ENCODE data around the gene COQ7. TPM values are rescaled to one million over a fixed set of nuclear protein-coding genes. Genes with fewer than 3 reads are reported as not detected.

COQ7 gene
- total RNA-seq, 2 donors from 2014 or later: 19.6 to 27.3 TPM

DNA sequence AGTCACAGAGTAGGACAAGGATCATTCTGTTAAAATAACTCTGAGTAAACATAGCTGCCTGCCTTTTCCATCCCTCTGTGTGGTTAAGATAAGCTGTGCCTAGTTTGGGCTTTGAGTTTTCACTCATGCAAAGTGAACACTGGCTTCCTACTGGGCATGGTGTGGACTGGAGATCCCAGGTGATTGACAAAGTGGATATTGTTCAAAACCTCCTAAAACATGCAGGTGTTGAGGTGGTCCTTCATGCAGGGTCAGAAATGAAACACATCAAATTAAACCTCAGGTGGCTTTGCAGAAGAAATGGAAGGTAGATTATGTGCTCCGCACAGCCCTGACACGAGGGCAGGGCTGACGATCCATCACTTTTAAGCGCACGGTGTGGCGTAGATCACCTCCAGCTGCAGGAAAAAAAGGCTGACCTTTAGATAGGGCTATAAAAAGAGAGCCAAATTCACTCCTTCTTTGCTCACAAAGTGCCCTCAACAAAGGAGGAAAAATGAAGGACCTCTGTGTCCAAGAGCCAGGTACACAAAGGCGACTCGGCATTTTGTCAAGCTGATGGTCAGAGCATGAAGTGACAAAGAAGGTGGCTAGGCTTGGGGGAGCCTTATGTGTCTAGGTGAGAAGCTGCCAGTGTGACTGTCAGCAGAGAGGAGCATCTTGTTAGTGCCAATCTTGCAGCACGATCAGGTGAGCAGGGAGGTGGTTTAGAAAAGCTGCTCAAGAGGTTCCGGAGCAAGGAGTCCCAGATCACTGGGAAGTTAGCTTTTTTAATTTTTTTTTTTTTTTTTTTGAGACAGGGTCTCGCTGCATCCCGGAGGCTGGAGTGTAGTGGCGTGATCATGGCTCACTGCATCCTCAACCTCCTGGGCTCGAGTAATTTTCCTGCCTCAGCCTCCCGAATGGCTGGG, 26.5 kb downstream of the COQ7 start:
- DNase-seq (ENCODE audit: low spot score): no peak
- no peaks in the 10 kb centered on the region for H3K36me3 ChIP-seq
- no peaks in the 10 kb centered on the region for H3K27me3 ChIP-seq
- no peaks in the 10 kb centered on the region for H3K4me1 ChIP-seq
- no peaks in the 10 kb centered on the region for H3K9me3 ChIP-seq
- no peak overlapping the region for H3K27ac ChIP-seq
- TF ChIP-seq, protein P1, sequence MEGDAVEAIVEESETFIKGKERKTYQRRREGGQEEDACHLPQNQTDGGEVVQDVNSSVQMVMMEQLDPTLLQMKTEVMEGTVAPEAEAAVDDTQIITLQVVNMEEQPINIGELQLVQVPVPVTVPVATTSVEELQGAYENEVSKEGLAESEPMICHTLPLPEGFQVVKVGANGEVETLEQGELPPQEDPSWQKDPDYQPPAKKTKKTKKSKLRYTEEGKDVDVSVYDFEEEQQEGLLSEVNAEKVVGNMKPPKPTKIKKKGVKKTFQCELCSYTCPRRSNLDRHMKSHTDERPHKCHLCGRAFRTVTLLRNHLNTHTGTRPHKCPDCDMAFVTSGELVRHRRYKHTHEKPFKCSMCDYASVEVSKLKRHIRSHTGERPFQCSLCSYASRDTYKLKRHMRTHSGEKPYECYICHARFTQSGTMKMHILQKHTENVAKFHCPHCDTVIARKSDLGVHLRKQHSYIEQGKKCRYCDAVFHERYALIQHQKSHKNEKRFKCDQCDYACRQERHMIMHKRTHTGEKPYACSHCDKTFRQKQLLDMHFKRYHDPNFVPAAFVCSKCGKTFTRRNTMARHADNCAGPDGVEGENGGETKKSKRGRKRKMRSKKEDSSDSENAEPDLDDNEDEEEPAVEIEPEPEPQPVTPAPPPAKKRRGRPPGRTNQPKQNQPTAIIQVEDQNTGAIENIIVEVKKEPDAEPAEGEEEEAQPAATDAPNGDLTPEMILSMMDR (IDR thresholded peaks at IDR 0.05): no peak
- no peak overlapping the region for H3K4me3 ChIP-seq

DNA sequence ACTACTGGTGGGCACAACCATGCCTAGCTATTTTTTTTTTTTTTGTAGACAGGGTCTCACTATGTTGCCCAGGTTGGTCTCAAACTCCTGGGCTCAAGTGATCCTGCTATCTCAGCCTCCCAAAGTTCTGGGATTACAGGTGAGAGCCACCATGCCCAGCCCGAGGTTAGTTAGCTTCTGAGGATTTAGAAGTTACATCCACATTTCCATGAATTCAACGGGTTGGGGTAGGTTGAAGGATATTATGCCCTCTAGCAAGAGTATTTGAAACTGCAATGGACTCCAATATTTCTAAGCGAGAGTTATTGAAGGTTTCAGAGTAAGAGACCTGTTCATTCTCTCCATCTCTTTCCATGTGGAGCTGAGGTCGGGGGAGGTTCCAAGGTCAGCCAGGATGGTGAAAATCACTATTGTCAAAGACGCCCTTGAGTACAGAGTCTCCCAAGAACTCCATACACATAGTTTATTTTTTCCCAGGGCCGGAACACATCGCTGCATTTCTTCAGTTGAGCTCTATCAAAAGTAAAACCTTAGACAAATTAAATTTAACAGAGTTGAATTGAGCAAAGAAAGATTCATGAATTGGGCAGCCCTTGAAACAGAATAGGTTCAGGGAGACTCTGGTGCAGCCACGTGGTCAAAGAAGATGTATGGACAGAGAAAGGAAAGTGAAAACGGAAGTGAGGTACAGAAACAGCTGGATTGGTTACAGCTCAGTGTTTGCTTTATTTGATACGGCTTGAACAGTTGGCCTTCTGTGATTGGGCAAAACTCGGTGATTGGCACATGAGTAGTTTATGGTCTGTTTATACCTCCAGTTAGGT, 27.3 kb downstream of the COQ7 start:
- DNase-seq (ENCODE audit: low spot score): no peak

DNA sequence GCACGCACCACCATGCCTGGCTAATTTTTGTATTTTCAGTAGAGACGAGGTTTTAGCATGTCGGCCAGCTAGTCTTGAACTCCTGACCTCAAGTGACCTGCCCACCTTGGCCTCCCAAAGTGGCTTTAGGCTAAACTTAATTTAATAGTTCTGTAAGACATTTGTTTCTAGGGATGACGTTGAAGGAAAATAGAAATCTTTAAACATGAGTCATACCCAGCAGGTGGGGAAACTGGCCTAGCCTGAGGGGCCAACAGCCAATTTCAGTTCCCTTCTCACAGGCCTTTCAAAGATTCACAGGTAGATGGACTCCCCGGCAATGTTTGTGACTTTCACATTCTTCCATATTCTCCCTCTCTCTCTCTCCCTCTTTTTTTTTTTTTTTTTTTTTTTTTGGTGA, 28.2 kb downstream of the COQ7 start:
- Histone ChIP-seq H3K4me1 (no peaks in the 10 kb centered on the region), H3K27me3 (no peaks in the 10 kb centered on the region), H3K9me3 (peaks cover 0 to 7% of the 10 kb centered on the region in 2 donors), H3K36me3 (no peaks in the 10 kb centered on the region), H3K27ac (no peak overlapping the region), H3K4me3 (no peak overlapping the region)
- TF ChIP-seq, protein P1 (IDR thresholded peaks at IDR 0.05): no peak
- DNase-seq (ENCODE audit: low spot score): no peak

More for the DNA sequence above, 27.3 kb downstream of the COQ7 start:
- Histone ChIP-seq H3K4me1 (no peaks in the 10 kb centered on the region), H3K27ac (no peak overlapping the region), H3K27me3 (no peaks in the 10 kb centered on the region), H3K9me3 (no peaks in the 10 kb centered on the region), H3K4me3 (no peak overlapping the region), H3K36me3 (no peaks in the 10 kb centered on the region)
- TF ChIP-seq, protein P1 (IDR thresholded peaks at IDR 0.05): no peak

DNA sequence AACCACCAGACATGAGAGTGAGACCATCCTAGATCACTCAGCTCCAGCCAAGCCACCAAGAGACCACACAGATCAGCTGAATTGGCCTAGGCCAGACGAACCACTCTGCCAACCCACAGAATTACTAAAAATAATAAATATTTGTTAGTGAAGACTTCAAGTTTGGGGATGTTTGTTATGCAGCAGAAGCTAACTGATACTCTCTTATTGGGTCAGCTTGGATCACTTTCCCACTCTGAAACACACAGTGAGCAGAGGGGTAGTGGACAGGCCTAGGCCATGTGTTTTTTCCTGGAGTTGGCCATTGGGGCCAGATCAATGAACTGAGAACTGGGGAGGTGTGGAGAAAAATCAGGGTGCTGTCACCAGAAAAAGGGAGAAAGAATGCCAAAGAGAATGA, 30.8 kb downstream of the COQ7 start:
- H3K27ac ChIP-seq: no peak overlapping the region
- H3K4me3 ChIP-seq: no peak overlapping the region
- no peak for DNase-seq (ENCODE audit: low spot score)
- no peaks in the 10 kb centered on the region for H3K4me1 ChIP-seq
- H3K9me3 ChIP-seq: peaks cover 0 to 7% of the 10 kb centered on the region in 2 donors
- TF ChIP-seq, protein P1 (IDR thresholded peaks at IDR 0.05): no peak
- H3K27me3 ChIP-seq: no peaks in the 10 kb centered on the region
- H3K36me3 ChIP-seq: no peaks in the 10 kb centered on the region

DNA sequence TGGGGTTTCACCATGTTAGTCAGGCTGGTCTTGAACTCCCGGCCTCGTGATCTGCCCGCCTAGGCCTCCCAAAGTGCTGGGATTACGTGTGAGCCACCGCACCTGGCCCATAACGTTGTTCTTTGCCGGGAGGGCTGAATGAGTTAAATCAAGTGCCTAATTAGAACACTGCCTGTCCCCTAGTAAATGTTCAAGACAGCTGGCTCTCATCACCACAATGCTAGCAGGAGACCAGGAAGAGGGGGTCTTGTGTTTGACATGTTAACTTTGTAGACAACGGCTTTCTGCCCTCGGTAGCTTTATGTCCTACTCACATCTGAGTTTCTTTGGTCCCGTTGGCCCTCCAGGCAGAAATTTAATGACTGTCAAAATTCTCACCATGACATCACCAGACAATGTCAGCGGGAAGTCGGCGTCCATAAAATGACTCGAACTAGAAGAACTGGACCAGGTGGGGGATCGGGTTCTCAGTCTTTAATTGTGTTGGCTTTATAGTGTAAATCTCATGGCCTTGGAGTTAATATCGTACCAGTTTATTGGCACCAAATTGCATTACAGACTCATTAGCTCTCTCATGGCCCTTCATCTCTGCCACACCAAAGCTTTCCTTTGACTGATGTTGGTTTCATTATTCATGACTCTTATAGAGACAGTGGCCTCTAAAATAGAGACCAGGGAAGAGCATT, 34.9 kb downstream of the COQ7 start:
- DNase-seq (ENCODE audit: low spot score): no peak
- Histone ChIP-seq H3K4me3 (no peak overlapping the region), H3K9me3 (peaks cover 0 to 7% of the 10 kb centered on the region in 2 donors), H3K4me1 (no peaks in the 10 kb centered on the region), H3K27me3 (no peaks in the 10 kb centered on the region), H3K27ac (no peak overlapping the region), H3K36me3 (no peaks in the 10 kb centered on the region)
- TF ChIP-seq, protein P1 (IDR thresholded peaks at IDR 0.05): no peak
